HG03139 (cell line): ENCODE results near the gene MPO.

Experiments used
- ATAC-seq: cut with Tn5 transposase; IDR thresholded peaks from one replicate; pipeline ENCODE4 v1.9.1; 2021; ENCODE audit not compliant: unreplicated experiment

MPO gene

DNA sequence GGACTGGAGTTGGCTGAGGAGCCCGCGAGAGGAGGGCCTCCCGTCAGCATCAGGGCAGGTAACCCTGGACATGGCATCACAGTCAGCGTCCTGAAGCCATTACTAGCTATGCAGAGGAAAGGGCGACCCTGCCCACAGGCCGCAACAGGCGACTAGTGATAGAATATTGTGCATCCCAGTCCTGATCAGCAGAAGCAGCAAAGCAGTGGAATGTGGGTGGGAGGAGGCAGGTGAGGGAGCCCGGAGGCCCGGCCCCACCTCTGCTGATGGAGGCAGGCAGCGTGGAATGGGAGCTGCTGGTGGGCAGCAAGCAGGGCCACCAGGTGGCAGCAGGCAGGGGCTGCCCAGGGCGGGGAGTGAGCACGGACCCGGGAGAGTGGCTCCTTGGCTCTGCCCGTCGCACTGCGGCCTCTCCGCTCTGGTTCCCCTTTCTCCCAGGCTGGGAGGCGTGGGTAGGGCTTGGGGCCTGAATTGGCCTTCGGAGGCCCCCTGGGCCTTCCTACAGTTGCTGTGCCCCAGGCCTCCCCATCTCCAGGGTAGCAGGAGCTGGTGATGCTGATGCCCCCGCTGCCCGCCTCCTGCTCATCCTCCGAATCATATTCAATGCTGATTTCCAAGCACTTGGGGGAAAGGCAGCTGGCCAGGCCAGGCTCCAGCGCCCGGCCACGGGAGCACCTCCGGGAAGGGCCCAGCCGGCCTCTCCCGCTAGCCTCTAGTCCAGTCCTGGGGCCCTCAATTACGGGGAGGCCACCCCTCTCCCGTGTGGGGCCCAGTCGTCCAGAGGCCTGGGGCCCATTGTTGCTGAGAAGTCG is 27.6 kb upstream of the MPO start:
- ATAC-seq = no peak

DNA sequence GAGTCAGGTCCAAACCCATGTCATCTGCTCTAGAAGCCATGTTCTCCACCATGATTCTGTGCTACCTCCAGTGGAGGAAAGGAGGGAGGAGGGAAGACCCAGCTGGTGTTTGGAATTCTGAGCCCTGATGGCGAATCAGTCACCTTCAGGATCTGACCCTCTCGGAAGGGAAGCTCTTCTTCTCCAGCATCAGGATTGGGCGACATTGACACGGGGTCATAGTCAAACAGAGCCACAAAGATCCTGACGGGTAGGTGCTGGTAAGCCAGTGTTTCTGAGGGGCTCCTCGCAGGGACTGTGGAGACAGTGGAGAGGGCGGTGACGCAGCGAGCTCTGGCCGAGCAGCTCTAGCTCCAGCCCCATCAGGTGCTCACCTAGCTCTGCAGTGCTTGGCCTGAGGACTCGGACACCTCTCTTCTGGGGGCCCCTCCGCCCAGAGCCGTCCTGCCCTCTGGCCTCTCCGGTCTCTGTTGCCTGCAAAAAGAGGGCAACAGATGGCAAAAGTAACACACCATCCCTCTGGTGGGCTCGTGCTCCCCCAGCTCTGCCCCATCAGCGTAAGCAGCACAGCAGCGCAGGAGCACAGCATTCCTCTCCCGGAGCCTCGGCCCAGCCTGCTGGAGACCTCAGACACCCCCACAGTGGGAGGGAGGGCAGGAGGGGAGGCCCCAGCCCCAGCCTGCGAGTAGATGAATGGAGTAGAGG is 26.9 kb upstream of the MPO start:
- no peak for ATAC-seq

DNA sequence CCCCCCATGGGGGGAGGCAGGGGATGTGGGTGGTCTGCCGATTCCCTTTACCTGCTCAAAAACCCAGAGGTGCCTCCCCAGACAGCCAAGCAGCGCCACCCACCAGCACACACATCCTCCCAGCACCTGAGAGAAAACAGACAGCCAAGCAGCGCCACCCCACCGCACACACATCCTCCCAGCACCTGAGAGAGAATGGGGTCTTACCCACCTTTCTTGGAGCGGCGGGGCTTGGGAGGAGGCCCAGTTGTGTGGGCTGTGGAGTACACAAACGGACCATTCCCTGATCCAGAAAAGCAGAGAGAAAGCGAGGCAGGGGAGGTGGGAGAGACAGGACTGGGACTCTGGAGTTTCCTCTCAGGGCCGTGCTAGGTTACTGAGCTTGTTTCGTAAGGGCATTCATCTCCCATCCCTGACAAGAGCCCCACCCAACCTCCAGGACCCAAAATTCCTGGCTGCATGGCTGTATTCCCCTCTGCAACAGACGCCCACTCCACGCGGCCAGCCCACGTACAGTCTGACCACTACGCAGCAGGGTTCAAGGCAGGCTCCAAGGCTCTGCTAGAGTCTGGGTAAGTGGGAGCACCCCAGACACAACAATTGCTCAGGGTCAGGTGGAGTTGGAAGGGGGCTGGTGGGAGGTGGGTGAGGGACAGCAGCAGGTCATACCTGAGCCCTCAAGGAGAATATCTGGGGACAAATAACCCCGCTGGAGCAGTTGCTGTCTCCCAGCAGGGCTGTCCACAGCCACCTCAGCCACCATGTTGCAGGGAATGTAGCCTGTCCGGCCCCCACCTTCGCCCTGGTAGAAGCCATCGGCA is 25.6 kb upstream of the MPO start:
- ATAC-seq = no peak

DNA sequence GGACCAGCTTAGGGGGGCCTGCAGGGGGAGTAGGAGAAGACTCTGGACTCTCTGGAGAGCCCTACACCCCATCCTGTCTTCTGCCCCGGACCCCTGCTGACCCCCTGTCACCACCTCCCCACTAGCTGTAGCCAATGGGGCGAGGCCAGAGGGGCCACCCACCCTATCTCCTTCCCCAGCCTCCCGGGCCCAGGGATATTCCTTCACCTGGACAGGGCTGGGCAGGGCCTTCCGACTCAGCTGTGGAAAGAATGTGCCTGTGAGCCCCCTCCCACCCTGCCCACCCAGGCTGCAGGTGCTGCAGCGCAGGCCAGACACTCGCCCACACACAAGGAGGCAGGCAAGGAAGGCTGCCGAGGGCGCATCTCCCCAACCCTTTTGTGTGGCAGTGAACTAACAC is 24.9 kb upstream of the MPO start:
- ATAC-seq = no peak

DNA sequence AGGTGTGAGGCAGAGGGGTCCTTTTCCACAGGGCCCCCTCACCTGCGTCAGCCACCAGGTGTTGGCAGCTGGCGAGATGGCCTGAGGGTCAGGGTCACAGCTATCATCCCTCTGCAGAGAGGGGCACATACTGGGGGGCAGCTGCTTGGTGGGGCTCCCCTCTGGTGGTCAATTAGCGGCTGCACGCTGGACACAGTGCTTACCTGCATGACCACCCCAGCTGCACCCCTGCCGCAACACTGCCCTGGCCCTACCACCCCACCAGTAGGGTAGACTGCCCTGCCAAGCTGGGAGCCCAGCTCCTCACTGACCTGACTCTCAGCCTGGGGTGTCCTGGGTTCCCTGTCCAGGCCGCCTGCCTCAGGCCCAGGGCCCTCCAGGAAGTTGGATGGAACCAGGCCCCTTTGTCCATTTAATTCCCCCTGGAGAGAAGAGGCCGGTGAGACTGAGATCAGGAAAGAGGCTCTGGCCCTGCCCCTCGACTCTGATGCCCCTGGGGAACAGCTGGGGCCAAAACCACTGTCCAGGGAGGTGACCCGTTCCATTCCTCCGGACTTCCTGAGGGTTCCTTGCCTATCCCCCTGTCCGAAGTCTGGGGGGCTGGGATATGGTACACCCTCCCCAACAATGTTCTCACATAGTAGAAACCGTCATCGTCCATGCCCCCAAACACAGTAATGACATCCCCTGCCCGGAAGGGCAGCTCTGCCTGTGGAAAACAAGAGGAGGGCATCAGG is 24.2 kb upstream of the MPO start:
- ATAC-seq = no peak

DNA sequence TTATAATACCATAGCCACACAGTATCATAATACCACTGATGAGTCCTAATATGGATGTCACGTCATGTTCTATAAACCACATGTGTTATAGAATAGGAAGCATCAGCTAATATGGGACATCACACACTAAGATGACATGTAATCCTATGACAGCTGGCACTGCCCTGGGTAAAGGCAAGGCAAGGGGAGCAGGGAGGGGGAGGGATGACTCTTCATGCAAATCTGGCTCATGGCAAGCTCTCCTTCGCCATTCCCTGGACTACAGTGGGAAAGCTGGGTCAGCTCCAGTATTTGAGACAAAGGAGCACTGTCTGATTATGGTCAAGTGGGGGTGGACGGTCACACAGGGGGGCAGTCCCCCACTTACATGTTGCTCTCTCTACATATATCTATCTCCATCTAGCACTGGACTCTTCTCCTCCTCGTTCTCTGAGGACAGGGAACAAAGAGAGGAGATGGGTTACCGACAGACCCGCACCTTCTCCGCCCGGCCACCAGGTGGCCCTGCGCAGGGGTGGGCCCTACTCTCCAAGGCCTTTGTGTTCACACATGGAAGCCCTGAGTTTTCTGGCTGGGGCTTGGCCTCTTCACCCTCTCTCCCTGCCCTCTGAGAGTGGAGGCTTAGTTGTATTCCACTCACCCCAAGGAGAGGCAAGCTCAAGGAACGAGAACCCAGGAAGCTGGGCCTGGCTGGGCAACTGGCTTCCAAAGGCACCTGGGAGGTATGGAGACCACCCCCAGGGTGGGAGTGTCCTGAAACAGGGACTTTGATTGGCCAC is 23.4 kb upstream of the MPO start:
- ATAC-seq = no peak

DNA sequence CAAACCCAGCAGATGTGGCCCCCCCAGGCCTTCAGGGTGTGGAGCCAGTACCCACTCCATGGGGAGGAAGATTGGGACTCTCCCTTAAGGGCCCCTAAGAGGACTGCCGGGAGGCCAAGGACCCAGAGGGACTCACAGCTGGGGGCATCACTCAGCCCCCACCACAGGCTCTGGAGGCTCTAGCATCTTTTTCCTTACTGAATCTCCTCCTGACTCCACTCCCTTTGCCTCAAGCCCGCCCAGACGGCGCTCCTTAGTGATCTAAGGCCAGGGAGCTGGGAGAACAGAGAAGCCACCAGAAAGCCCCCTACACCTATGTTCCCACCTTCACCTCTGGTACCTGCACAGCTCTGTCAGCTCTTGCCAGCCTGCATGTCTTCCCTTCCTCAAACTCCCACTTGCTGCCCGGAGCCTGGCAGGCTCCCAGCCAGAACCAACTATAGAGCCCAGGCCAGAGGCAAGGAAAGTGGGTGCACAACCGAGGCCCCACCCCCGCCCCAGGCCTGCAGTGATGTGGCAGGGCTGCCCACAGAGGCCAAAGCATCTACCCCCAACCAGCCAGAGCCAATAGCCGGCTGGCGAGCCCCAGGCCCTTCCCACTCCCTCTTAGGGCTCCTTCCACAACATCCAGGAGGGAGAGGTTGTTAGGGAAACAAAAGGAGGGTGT is 22.3 kb upstream of the MPO start:
- no peak for ATAC-seq

DNA sequence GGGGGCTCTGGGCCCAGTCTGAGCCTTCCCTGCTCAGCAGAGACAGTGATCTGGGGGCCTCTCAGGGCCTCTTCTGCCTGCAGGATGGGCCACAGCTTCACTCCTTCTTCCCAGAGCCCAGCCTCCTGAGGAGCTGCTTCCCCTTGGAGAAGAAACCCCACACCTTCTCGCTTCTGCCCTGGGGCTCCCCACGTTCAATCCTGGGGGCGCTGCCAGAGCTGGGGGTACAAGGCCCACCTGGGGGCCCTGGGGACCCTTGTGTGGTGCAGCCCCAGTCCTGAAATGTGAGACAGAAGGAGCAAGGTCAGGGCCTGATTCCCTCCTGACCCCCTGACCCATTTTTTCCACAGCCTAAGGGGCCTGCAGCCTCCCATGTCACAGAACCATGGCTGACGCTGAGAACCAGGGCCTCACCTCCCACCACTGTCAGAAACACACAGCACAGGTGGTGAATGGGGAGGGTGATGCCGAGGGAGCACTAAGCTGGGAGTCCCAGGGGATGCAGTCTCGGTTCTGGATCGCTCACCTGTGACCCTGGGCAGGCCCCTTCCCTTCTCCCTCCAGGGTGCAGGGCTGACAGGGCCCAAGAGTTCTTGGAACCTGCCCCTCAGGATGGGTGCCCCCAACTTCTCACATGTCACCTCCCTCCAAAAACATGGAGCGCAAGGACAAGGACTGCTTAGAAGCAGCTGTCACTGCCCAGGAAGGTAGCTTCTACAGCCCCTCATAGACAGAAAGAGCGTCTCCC is 21.6 kb upstream of the MPO start:
- ATAC-seq = no peak

DNA sequence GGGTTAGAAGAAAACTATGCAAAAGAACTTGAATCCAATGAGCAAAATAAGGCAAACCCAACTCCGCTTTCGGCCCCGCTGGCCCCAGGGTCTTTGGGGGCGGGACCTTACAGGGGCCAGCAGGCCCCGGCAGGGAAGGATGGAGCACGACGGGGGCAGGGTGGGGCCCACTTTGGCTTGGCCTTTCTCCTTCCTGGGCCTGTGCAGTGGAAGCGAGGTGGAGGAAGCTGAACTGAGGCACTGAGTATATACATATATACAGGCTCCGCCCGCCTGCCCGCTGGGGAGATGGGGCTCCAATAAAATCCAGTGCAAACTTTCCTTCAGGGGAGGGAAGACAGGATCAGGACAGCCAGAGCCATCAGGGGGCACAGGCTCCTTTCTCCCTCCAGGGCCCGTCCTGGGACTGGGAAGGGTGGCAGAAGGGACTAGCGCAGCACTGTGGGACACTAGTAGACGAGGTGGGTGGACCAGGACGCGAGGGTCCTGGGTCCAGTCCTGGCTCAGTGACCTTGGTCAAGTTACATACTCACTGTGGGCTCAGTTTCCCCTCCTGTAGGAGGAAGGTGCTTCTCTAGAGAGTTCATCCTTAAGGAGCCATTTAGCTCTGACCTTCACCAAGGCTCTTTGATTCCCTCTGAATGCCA is 20.9 kb upstream of the MPO start:
- ATAC-seq = no peak

DNA sequence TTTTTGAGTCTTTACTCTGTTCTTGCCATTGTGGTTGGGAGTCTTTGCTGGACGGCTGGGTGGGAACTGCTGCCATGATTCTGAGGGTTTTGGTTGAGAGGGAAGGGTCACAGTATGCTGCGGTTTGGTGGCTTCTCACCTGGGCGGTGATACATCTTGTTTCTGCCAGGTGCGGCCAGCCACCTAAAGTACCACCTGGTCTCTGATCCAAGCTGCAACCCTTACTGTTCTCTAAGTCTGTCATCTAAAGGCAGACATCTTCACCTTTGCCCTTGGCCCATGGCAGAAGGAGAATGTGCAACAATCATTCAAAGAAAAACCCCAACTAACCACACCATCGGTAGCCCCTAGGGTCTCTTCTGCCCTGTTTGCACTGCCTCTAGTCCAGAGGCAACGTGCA is 19.6 kb upstream of the MPO start:
- ATAC-seq = no peak

DNA sequence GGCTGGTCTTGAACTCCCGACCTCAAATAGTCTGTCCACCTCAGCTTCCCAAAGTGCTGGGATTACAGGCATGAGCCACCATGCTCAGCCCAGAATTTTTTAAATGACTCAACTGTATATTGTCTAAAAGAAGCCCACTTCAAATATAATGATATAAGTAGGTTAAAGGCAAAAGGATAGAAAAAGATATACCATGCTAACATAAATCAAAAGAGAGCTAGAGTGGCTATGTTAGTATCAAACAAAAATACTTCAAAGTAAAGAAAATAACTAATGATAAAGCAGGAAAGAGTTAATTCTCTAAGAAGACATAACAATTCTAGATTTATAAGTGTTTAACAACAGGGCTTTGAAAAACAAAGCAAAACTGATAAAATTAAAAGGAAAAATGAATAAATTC is 13.3 kb upstream of the MPO start:
- ATAC-seq = no peak

DNA sequence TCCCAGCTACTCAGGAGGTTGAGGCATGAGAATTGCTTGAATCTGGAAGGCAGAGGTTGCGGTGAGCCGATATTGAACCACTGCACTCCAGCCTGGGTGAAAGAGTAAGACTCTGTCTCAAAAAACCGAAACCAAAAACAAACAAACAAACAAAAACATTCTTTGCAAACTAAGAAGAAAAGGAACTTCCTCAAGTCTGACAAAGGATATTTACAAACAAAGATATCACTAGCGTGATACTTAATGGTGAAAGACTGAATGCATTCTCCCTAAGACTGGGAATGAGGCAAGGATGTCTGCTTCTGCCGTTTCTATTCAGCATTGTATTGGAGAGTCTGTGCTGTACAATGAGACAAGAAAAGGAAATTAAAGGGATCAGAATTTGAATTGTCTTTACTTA is 10.5 kb upstream of the MPO start:
- no peak for ATAC-seq

DNA sequence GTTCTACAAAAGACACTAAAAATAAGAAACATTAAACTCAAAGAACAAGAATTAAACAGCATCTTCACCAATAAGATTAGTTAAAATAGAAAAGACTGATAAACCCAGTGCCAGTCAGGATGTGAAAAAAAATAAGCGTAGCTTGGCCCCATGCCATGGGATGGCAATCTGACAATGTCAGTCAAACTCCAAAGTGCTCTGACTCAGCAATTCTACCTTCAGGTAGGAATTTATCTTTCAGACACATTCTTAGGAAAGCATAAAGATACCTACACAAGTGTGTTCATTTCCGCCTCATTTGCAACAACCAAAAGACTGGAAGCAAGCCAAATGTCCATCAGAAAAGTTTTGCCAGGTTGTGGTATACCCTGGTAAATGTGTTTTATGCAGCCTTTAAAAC is 9.1 kb upstream of the MPO start:
- no peak for ATAC-seq

DNA sequence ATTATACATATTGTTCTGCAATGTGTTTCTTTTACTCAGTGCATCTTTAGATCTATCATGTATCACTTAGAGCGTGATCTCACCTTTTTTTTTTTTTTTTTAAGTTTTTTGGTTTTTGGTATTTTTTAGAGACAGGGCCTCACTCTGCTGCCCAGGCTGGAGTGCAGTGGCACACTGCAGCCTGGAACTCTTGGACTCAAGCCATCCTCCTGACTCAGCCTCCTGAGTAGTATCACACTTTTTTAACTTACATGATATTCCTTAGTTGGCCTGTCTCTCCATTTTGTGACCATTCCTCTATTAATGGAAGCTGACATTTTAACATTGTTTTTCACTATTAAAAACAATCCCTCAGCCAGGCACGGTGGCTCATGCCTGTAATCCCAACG is 4.7 kb upstream of the MPO start:
- ATAC-seq = no peak

DNA sequence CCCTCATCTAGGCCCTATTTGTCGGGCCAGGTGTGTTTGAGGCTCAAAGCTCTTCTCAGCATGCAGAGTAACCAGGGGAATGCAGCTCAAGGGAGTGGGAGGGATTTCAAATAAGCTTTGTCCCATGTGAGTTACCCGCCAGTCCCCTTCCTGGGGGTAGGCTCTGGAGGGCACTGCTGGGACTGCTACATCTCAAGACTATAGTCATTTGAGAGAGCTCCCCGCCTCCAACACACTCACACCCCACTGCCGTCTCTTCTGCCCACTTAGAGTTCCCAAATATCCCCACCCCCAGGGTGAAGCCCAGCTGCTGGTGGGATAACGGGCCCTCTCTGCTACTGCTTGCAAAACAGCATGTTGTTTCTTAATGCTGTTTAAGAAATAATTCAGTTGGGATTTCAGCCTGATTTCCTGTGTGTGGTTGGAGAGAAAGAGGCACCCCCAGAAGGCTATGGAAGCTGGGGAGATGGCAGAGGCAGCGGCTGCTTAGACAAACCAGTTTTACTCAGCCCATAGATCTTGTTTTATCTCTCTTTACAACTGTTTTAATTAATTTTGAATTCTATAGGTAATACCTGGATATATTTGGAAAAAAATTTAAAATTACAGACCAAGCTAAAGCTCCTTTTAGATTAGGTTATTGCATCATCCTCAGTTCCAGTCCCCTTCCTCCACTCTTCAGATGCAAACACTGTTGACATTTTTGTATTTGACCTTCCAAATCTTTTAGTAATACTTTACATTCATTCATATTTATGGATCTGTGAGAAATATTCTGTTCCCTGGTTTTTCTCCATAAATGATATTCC is 4.1 kb upstream of the MPO start:
- no peak for ATAC-seq

DNA sequence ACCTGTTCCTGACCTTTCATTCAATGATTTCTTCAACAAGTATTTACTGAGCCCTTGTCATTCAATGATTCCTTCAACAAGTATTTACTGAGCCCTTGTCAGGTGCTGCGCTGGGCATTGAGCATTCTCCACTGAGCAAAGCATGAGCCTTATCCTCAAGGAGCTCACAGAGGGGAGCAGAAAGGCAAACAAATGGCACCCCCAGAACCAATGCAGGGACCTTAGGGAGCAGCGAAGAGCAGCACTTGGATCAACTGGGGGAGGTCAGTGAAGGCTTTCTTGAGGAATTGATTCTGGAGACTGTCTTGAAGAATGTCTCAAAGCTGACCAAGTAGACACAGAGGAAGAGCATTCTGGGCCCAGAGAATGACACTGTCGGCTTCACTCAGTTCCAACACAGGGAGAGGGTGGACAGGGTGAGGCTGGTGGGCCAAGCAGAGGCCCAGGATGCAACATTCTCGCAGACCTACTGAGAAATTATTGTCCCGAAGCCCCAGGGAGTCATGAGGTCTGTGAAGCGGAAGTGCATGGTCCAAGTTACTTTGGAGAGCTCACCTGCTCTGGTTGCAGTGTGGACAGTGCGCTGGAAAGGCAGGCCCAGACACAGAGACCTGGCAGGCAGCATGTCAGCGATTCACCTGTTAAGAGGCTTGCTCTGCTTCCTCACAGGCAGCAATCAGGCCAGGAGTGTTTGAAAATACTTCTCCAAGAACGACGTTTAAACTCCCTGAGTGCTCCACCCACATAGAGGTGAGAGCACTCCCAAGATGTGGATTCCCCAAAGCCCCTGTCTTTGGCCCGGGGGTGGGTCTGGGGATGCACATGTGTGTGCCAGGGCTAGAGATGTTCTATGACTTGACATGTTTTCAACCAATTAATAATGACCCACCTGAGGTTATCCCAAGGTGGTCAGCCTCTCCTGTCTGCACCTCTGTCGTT is 3.2 kb upstream of the MPO start:
- ATAC-seq = no peak

DNA sequence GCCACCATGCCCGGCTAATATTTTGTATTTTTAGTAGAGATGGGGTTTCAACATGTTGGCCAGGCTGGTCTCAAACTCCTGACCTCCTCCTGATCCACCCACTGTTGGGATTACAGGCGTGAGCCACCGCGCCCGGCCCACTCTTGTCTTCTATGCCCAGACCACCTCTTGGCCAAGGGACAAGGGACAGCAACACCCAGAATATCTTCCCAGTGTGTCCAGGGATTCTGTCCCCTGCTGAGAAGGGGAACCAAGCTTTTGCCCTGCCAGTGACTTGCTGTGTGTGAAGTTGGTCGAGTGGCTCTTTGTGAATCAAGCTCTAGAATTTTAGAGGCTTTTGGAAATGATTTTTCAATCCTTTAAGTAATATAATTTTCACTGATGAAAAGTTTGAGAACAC is 1.7 kb upstream of the MPO start:
- no peak for ATAC-seq
